ENCODE measurements around the gene ANO1. TPM values are rescaled to one million over a fixed set of nuclear protein-coding genes. Genes with fewer than 3 reads are reported as not detected.

ANO1 gene
- total and polyA plus RNA-seq, 2 donors (not counting 1 experiment from before 2014, with no cell fraction given) = not detected

GRCh38 chr11:70100280-70100603, 22.1 kb downstream of the ANO1 start:
- intact Hi-C loops (cut with micrococcal nuclease) = no loop called here
- Mint-ChIP-seq H3K27ac (no peak overlapping the region), H3K27me3 (peaks cover 5% of the 10 kb centered on the region), H3K9me3 (ENCODE audit: insufficient read depth) (no peaks in the 10 kb centered on the region), H3K4me1 (no peaks in the 10 kb centered on the region), H3K4me3 (no peak overlapping the region)
- ChIA-PET CTCF (no interaction called here), POLR2A (no interaction called here)
- Histone ChIP-seq H3K4me2 (replicated peaks; ENCODE audit: low read depth, low read length, poor library complexity, severe bottlenecking) (no peak overlapping the region), H3K4me3 (ENCODE audit: control extremely low read depth in 1 of 5, extremely low read depth in 1 of 5, insufficient read depth in 1 of 5, low read depth in 2 of 5, low read length in 4 of 5) (no peak overlapping the region), H3K79me2 (ENCODE audit: control insufficient read depth, insufficient read depth, low read length) (no peaks in the 10 kb centered on the region), H3K27me3 (replicated peaks in 1 of 4; ENCODE audit: control extremely low read depth in 1 of 4, control insufficient read depth in 3 of 4, insufficient read depth in 4 of 4, low read length in 3 of 4) (no peaks in the 10 kb centered on the region), H3K9me3 (ENCODE audit: control extremely low read depth in 1 of 3, control insufficient read depth in 2 of 3, insufficient read depth in 1 of 3, low read length in 2 of 3) (no peaks in the 10 kb centered on the region), H4K20me1 (ENCODE audit: control insufficient read depth, insufficient read depth, low read length, poor library complexity, severe bottlenecking) (no peaks in the 10 kb centered on the region), H3K27ac (ENCODE audit: low read length in 2 of 2) (no peak overlapping the region), H3K36me3 (replicated peaks in 1 of 2; ENCODE audit: control extremely low read depth in 1 of 2, control insufficient read depth in 1 of 2, extremely low read depth in 1 of 2, insufficient read depth in 2 of 2, low read length in 1 of 2) (no peaks in the 10 kb centered on the region), H3K4me1 (ENCODE audit: control insufficient read depth in 2 of 2, insufficient read depth in 2 of 2, low read length in 2 of 2) (no peaks in the 10 kb centered on the region), H2AFZ (ENCODE audit: insufficient read depth, low read depth, low read length, poor library complexity, severe bottlenecking) (no peak overlapping the region), H3K9ac (ENCODE audit: low read length) (no peak overlapping the region)
- ATAC-seq (ENCODE audit: low read depth) = no peak
- TF ChIP-seq CTCF (IDR thresholded peaks at IDR 0.05) = no peak
- 84% methylated on average over 8 of the region's 8 CpGs for WGBS (ENCODE audit: insufficient coverage)
- DNase-seq = no peak

GRCh38 chr11:70100791-70101190, 22.7 kb downstream of the ANO1 start:
- ChIA-PET CTCF (no interaction called here), POLR2A (no interaction called here)
- Histone ChIP-seq H3K4me1 (ENCODE audit: control insufficient read depth in 2 of 2, insufficient read depth in 2 of 2, low read length in 2 of 2) (no peaks in the 10 kb centered on the region), H3K36me3 (replicated peaks in 1 of 2; ENCODE audit: control extremely low read depth in 1 of 2, control insufficient read depth in 1 of 2, extremely low read depth in 1 of 2, insufficient read depth in 2 of 2, low read length in 1 of 2) (no peaks in the 10 kb centered on the region), H2AFZ (ENCODE audit: insufficient read depth, low read depth, low read length, poor library complexity, severe bottlenecking) (no peak overlapping the region), H4K20me1 (ENCODE audit: control insufficient read depth, insufficient read depth, low read length, poor library complexity, severe bottlenecking) (no peaks in the 10 kb centered on the region), H3K27ac (ENCODE audit: low read length in 2 of 2) (no peak overlapping the region), H3K27me3 (replicated peaks in 1 of 4; ENCODE audit: control extremely low read depth in 1 of 4, control insufficient read depth in 3 of 4, insufficient read depth in 4 of 4, low read length in 3 of 4) (no peaks in the 10 kb centered on the region), H3K4me2 (replicated peaks; ENCODE audit: low read depth, low read length, poor library complexity, severe bottlenecking) (no peak overlapping the region), H3K79me2 (ENCODE audit: control insufficient read depth, insufficient read depth, low read length) (no peaks in the 10 kb centered on the region), H3K9me3 (ENCODE audit: control extremely low read depth in 1 of 3, control insufficient read depth in 2 of 3, insufficient read depth in 1 of 3, low read length in 2 of 3) (no peaks in the 10 kb centered on the region), H3K9ac (ENCODE audit: low read length) (no peak overlapping the region), H3K4me3 (ENCODE audit: control extremely low read depth in 1 of 5, extremely low read depth in 1 of 5, insufficient read depth in 1 of 5, low read depth in 2 of 5, low read length in 4 of 5) (no peak overlapping the region)
- no peak for DNase-seq
- intact Hi-C loops (cut with micrococcal nuclease) = no loop called here
- 81% methylated on average over 12 of the region's 15 CpGs for WGBS (ENCODE audit: insufficient coverage)
- no peak for ATAC-seq (ENCODE audit: low read depth)
- no peak overlapping the region for H3K27ac Mint-ChIP-seq
- H3K4me3 Mint-ChIP-seq = no peak overlapping the region
- H3K9me3 Mint-ChIP-seq (ENCODE audit: insufficient read depth) = no peaks in the 10 kb centered on the region
- no peaks in the 10 kb centered on the region for H3K4me1 Mint-ChIP-seq
- H3K27me3 Mint-ChIP-seq = peaks cover 5% of the 10 kb centered on the region
- TF ChIP-seq CTCF (IDR thresholded peaks at IDR 0.05) (no peak), EZH2 (IDR thresholded peaks at IDR 0.05; ENCODE audit: borderline replicate concordance, insufficient read depth, low read depth, low read length, poor library complexity, severe bottlenecking) (no peak)

Measured in B cell (primary cell).